Right lung (tissue), 5 donors: Measurements from ENCODE around the gene SLC15A1. TPM values are rescaled to one million over a fixed set of nuclear protein-coding genes. Genes with fewer than 3 reads are reported as not detected.

Experiments
- DNase-seq, 2 donors: peaks; one replicate each; pipeline ENCODE4 v3.0.0-alpha.2; 2013
- polyA plus RNA-seq, 5 donors: library from polyadenylated mRNA; unstranded; fragments of 120-200 nt; gene quantifications; one replicate each; pipeline versions ENCODE4 v1.2.1 to v1.2.3, GENCODE V29; 2013; ENCODE audit warnings: inconsistent platforms in 1 of 5, low replicate concordance in 1 of 5; ENCODE audit not compliant: insufficient read length in 5 of 5, insufficient read depth in 1 of 5

Gene SLC15A1
- polyA plus RNA-seq, 5 donors, result 0.53 to 0.99 (median 0.64) TPM

DNA sequence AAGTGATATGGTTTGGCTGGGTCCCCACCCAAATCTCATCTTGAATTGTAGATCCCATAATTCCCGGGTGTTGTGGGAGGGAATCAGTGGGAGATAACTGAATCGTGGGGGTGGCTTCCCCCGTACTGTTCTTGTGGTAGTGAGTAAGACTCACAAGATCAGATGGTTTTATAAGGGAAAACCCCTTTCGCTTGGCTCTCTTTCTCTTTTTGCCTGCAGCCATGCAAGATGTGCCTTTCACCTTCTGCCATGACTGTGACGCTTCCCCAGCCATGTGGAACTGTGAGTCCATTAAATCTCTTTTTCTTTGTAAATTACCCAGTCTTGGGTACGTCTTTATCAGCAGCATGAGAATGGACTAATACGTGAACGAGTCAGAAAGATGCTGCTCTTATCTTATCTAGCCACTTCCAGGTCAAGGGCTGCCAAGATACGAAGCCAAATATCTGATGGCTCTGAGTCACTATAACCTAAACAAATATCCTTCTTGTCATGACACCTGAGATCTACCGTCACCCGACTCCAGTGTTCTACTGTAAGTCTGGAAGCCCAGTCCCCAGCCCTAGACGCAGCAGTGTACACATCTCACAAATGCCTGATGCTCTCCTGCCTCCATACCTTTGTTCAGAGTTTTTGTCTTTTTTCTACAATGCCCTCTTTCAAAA, 45.9 kb downstream of the SLC15A1 start:
- no peak for DNase-seq

DNA sequence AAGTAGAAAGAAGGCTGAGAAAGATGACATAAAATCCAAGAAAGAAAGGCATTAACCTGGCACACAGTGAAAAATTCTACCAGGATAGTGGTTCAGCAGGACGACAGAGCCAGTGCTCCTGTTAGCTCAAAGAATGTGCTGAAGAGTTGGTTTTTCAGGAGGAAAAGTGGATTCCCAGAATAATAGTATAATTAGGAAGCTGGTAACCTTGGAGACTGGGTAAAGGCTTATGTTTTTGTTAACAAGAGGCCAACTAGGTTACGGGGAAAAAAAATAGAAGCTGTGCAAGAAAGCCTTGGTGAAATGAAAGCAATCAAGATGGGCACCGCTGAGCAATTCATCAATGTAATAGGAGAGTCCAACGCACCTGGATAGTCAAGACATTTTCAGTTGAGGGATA, 54.7 kb downstream of the SLC15A1 start:
- no peak for DNase-seq

DNA sequence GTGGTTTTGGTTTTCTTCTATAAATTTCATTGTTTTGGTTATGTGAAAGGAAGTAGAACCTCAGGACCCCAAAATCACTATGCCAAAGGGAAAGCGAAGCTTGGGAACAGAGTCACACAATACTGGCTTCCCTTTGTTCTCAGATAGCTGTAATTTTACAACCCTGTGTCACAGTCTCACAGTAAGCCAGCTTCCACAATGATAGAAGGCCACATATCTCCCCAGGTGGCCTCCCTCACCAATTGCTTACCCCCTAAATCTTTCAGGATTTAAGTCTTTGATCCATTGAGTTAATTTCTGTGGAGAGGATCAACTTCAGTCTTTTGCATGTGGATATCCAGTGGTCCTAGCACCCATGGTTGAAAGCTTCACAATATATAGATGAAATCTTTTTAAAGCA, 58.7 kb downstream of the SLC15A1 start:
- DNase-seq, result no peak

DNA sequence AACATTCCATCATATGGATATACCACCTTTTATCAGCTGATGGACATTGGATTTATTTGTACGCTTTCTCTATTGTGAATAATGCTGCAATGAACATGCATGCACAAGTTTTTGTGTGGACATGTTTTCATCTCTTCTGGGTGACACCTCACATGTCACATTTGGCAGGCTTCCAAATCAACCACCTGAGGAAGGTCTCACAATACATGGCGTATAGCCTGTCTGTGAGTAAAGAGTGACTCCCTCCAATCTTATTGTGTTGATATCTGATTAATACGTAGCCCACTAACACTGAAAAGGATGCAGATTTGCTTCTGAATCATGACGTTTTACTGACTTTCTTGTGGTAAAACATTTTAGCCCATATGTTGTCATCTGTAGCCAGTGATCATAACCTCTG, 61.1 kb downstream of the SLC15A1 start:
- DNase-seq, result no peak

DNA sequence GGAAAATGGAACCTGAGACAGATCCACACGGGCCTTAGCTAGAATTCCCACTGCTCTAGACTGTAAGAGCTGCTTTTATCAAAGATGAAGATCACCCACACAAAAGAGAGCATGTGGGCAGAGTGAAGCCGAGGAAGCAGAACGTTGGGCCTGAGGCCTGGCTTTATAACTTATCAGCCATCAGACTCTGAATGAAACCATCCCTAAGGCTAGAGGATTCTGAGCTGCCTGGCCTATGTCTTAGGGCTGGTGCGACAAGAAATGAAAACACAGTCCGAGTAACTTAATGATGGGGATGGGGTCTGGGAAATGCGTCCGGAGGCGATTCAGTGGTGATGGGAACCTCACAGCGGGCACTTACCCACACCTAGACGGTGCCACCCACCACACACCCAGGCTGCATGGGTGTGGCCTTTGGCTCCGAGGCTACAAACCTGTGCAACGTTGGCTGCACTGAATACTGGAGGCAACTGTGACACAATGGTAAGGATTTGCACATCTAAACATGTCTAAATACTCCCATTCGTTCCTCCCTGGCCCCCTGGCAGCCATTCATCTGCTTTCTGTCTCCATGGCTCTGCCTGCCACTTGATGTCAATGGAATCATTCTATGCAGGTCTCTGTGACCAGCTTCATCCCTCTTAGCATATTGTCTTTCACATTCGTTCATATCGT, 62.0 kb downstream of the SLC15A1 start:
- no peak for DNase-seq

DNA sequence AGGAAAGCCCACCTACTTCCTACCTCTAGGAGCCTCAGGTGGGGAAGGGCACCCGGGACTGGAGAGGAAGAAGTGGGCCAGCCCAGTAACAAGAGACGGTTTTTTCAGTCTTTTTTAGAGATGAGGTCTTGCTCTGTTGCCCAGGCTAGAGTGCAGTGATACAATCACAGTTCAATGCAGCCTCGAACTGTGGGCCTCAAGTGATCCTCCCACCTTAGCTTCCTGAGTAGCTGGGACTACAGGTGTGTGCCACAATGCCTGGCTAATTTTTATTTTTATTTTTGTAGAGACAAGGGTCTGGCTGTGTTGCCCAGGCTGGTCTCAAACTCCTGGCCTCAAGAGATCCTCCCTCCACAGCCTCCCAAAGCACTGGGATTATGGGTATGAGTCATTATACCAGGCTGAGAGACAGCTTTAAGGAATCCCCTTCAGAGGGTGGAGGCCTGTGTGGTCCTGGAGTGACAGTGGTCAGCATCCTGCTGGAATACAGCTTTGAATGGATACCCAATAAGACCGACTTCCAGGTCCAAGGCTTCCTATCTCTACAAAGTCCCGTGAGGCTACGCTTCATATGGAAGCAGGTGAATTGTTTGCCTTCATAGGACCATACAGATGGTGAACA, 63.0 kb downstream of the SLC15A1 start:
- DNase-seq, result no peak

DNA sequence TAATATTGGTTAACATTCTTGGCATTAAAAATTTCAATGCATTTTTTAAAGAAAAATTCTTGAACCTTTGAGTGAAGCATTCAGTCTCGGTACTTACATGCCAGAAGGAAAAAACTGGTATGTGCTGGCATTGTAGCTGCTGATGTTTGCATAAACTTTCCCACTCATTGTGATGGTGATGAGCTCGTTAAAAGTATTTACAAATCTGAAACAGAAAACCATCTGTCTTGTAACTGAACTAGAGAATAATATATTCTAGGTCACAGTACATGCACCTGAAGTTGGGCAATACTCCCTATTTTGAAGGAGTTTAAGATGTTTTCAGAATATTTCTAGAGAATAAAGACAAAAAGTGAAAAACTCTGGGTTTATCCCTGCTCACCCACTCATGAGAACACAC, 64.1 kb downstream of the SLC15A1 start:
- no peak for DNase-seq

DNA sequence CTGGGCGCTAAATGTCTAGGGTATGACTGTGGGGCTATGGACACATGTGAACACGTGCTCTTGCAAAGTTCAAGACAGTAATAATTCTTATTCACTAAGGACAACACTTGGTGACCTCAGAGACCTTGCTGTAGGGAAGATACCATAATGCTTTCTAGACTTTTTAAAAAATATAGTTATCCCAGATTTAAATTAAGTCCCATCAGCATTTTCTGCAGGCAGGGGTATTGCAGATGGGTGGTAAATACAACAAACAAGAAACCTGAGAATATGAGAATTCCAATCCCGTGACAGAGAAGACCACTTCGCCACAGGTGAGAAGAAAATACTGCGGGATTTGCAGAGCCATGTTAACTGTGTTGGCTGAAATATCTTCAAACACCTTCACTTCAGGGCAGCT, 65.2 kb downstream of the SLC15A1 start:
- DNase-seq, result no peak

DNA sequence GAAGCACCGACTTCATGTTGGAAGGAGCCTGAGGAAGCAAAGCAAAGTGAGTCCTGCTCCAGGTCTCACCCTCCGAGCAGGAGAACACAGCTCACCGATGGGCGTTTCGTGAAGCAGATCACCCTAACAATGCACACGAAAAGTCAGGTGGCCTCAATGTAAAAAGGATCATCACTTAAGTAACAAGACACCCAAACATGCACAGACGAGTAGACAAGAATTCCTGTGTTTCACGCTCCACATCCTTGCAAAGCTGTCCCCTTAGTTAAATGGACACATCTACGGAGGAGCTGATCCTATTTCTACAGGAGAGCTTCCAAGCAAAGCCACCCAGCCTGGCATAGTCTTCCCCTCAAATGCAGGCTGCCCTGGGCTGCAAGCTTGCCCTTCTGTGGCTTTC, 66.2 kb downstream of the SLC15A1 start:
- no peak for DNase-seq

DNA sequence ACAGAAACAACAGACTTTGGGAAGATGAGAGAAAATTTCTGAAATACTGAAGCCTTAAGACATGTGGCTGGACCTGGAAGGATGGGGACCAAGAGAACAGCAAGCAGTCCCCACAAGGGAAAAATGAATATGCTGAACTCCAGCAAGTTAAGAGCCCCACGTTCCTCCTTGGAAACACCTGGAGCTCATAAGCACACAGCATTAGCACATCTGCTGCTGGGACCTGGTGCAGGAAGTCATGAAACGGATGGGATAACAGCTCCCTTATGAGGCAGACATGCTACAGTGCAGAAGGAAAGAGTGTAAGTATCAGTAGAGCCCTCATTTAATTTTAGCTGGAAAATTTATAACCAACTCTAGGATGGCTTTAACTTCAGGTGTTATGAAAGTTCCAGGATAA, 67.3 kb downstream of the SLC15A1 start:
- no peak for DNase-seq

DNA sequence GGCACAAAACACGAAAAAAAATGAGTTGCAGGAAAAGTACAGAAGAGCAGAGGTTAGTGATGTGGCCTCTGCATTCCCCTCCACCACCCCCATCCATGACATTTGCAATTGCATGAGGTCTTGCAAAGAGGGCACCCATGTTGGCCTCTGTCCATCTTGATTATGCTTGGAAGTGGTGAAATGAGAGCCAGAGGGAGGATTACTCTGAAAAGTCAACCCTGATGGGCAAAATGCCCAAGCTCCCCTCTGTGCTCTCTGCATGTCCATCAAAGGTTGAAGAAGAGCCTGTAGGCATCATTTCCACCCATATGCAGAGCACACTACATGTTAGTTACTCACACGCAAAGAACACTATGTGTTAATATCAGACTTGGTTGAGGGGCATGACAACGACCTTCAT, 71.4 kb downstream of the SLC15A1 start:
- no peak for DNase-seq

DNA sequence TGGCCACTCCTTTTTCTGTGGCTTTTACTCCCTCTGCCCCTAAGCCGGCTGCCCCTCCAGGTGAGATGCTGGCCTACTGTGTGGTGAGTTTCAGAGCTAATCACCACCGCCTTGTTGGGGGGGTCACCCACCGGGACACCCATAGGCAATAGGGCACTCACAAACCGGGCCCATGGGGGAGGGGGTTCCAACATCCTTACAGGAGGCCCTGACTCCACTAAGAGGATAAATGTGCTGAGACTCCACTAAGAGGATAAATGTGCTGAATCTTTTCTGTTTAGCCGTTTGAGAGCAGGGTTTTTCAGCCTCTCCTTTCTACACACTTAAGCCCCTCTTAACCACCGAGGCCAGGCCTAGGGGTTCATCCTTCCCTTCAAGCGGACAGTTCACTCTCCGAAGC, 73.7 kb downstream of the SLC15A1 start:
- no peak for DNase-seq

DNA sequence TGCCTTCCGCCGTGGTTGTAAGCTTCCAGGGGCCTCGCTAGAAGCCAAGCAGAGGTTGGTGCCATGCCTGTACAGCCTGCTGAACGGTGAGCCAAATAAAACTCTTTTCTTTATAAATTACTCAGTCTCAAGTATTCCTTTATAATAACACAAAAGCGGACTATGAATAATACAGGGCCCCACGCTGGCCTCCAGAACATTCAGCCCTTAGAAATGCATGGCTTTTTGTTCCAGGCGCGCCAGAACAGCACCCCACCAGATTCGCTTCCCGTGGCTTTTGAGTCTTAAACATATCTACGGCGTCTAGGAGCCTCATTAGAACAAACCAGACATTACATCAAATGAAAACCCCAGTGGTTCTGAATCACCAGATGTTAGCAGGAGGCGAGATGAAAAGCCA, 75.1 kb downstream of the SLC15A1 start:
- DNase-seq, result no peak

DNA sequence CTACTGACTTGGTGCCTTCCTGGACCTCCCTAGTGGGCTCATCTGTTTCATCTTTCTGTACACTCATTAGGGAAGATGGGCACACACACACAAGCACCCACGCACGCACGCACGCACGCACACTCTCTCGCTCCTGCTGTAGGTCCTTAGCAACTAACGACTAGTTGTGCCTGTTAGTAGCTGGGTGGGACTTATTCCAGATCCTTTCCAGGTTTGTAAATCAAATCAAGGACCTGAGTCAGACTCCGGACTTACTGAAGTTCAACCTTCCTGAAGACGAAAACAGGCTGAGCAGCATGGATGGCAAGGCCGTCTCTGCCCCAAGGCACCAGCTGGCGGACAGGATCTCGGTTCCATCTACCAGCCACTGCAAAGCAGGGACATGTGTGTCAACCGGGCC, 76.2 kb downstream of the SLC15A1 start:
- no peak for DNase-seq

DNA sequence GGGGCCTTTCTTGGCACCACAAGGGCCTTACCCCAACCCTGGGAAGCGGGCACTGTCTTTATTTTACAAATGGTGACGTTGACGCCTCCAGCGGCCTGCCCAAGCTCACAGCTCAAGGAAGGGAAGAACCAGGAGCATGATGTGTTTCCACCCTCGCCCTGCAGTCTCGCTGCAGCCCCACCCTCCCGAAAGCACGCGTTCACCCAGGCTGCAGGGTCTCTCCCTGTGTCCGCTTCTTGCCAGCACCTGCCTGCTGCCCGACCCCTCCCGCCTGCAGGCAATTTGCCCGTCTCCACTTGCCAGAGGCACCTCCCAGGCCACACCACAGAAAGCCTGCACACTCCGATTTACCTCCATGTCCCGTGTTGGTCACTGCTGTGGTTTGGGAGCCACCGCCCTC, 76.6 kb downstream of the SLC15A1 start:
- no peak for DNase-seq

DNA sequence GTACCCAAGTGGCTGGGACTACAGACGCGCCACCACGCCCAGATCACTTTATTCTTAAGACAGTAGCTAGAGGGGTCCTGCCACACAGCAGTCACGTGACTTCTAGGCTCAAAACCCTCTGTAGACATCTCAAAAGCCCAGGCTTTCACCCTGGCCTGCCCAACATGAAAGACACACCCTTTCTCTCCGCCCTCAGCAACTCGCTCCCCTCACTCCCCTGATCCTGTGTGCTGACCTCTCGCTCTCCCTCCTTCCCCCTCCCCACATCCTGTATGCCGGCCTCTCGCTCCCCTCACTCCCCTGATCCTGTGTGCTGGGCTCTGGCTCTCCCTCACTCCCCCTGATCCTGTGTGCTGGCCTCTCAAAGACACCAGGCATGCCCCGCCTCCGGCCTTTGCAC, 77.4 kb downstream of the SLC15A1 start:
- DNase-seq, result no peak

DNA sequence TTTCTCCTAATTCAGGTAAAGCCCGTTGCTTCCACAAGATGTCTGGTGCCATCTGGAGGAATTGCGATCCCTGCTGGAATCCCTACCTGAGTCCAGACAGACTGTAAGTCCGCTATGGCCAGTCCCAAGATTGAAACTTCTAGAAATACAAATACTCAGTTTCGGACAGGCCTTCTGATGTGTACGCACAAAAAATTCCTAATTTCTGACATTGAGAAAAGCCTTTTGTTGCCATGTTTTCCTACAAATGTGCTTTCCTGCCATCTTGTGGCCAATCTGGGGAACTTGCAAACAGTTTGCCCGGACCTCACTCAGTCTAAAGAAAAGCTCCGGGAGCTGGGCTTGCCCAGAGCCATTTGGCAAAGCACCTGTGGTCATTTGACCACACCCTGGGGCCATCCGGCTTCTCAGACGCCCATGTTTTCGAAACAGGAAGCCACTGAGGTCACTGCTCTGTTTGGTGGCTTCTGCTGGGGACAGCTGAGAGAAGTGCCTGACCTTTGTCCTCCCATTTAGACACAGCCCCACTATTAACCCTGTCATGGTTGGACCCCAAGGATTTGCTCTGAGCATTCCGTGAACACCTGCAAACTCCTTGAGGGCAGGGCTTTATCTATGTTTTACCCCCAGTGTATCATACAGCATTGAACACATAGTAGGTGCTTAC, 79.4 kb downstream of the SLC15A1 start:
- peak; percentile 47 to 71 for DNase-seq

DNA sequence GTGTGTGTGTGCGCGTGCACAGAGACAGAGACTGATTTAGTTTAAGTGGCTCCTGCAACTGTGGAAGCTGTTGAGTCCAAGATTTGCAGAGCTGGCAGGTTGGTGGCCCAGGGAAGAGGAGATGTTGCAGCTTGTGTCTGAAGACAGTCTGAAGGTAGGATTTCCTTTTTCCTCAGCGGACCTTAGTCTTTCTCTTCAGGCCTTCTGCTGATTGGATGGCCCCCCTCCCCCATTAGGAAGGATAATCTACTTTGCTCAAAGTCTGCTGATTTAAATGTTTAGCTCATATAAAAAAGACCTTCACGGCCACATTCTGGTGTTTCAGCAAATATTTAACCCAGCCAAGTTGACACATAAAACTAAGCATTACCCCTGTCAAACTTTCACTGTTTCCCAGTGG, 84.3 kb downstream of the SLC15A1 start:
- DNase-seq, result no peak

DNA sequence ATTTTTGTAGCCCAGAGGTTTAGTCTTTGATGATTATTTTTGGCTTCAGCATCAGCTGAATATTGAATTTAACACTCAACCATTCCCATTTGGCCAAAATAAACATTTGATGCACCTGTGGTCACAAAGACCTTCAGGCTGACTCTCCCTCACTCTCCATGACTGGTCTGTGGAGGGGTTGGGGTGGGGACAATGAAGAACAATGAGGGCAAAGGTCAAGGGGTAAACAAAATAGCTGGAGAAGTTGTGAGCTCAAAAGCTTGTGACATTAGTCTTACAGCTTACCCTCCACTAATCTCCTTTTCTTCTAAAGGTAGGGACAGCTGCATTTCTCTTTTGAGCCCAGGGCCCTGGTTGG, 86.9 kb downstream of the SLC15A1 start:
- DNase-seq, result no peak

DNA sequence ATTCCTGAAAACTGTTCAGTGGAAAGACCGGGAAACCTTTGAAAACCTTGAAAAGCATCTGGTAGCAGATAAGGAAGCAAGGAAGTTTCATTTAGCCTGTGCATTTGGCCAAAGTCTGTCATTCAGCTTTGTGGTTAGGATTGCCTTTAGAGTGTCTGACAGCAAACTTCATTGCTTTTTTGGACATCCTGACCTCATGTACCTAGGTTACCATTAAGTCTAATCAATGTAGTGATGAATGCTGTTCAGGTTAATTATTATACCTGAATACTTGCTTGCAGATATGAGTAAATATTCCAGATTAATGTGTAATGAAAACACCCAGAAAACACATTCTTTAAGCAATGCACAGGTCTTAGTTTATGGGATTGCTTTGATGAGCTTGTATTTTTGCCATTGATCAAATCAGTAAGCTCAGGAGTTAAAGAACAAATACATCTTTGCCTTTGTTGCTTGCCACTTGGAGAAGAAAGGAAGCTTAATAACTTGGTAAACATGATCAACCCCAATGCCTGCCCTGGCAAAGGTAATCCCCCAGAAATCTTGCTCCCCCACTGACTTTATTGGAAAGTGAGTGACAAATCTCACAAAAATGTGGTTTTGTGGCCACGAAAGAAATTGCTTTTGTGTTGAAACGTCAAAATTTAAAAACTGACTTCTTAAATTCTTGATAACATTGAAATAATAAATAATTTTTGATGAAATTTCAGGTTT, 87.4 kb downstream of the SLC15A1 start:
- no peak for DNase-seq

DNA sequence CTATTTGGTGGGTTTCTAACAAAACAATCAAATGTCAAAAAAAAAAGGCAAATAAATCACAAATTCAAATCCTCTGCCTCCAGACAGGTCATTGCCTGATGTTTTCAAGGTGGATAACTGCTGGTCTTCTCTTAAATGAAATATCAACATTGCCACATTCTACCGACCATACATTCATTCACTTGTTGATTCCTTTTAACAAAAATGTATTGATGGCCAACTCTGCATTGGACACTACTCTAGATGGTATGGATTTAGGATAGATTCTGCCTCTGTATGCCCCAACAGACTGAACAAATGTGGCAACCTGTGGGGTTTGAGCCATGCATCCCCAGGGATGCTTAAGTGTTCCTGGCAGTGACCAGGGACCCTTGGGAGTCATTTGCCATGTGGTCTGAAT, 88.0 kb downstream of the SLC15A1 start:
- no peak for DNase-seq

DNA sequence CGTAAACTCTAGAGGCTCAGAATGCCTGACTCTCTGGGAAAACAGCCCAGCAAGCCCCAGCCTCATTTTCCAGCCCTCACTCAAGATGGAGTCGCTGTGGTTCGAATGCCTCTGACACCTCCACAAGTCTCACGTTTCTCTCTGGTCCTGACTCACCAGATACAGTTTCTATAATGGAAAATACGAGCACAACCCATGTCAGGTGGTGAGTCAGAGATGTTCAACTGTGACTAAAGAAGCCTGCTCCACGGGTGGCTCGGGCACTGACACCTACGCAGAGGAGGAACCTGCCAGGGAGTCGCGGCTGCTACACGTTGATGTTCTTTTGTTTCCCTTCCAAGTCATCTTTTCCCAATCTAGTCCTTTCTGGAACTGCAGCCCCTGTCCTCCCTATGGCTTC, 88.4 kb downstream of the SLC15A1 start:
- DNase-seq, result no peak
